Measurements from ENCODE around the gene DGKB.

Gene DGKB

DNA sequence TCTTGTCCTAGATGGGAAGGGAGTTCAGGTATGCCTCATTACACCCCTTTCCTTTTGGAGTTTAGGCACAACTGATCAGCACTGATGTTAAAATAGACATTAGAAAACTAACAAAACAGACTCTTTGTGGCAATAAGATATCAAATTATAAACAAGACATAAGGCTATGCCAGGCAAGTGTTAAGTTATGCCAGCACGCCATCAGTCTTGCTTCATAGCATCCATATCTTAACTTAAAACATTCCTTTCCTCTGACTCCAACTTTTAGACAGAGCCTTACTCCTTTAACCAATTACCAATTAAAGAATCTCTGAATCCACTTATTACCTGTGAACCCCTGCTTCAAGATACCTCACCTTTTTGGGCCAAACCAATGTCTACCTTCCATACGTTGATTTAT is 786.9 kb downstream of the DGKB start:
- no peak for DNase-seq (ENCODE audit: low spot score)

DNA sequence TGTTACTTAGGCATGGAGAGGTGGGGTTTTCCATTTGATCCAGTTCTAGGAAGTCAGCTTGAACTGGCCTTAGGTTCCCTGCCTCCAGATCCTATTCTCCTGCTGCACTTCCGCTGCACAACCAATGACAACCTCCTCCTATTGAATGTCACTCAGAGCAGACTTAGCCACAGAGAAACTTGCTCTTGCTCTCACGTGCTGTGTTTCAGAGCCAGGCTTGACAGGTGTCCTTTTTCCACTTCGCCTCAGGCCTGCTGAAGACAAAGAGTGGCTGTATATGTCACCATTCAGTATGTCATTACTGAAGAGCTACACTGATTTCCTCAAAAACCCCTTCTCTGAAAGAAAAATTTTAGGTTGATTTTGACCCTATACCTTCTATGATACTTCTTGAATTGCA is 797.7 kb downstream of the DGKB start:
- no peak for DNase-seq (ENCODE audit: low spot score)

DNA sequence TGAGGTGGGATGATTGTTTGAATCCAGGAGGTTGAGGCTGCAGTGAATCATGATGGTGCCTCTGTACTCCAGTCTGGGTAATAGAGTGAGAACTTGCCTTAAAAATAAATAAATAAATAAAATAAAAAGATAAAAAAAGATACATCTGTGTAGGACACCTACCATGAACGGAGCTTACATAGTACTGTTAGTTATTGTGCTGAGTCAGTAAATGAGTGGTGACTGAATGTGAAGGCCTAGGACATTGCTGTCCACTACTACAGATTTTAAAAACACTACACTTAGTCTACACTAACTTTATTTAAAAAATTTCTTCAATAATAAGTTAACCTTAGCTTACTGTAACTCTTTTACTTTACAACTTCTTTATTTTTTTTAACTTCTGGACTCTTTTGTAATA is 806.4 kb downstream of the DGKB start:
- no peak for DNase-seq (ENCODE audit: low spot score)

DNA sequence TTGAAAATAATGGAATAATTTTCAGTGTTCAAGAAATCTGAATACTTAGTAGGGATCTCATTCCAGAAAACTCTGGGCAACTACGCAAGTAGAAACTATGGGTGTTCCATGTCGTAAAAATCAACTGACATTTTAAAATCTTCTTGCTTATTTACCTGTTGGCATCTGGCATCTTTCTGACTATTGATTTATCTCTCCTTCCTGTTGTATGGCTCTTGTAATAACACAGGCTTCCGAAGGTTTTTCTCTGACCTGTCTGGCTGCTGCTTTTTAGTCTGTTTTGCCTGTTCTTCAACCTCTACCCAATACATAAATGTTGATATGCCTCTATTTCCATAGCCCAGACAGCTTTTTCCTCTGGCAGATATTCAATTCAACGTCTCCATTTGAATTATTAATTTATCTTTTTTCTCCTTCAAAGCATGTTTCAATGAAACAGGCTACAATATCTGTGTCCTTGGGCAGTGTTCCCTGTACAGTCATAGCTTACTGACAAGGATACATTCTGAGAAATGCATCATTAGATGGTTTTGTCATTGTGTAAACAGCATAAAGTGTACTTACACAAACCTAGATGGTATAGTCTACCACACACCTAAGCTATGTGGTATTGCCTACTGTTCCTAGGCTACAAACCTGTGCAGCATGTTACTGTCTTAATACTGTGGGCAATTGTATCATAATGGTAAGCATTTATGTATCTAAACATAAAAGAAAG is 807.2 kb downstream of the DGKB start:
- no peak for DNase-seq (ENCODE audit: low spot score)
